ENCODE data around the gene FGD3.

Gene FGD3

DNA sequence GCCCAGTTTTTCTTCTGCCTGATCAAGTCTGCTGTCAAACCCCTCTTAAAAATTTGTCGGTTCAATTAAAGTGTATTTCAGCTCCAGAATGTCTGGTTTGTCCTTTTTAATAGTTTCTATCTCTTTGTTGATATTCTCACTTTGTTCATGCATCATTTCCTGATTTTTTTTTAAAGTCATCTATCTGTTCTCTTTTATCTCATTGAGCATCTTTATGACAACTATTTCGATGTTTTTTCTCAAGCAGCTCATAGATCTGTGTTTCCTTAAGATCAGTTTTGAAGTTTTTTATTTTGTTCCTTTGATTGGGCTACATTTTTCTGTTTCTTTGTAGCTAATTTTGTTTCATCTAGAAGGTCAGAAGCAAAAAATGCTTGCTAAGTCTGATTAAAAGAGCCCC is 53.7 kb downstream of the FGD3 start:
- DNase-seq (ENCODE audit: low read depth), result no peak
- TF ChIP-seq CTCF (IDR thresholded peaks at IDR 0.05; ENCODE audit: control insufficient read depth, extremely low read depth, insufficient read depth), result no peak
- no peak overlapping the region for H3K4me3 ChIP-seq (ENCODE audit: low read depth, low read length)

DNA sequence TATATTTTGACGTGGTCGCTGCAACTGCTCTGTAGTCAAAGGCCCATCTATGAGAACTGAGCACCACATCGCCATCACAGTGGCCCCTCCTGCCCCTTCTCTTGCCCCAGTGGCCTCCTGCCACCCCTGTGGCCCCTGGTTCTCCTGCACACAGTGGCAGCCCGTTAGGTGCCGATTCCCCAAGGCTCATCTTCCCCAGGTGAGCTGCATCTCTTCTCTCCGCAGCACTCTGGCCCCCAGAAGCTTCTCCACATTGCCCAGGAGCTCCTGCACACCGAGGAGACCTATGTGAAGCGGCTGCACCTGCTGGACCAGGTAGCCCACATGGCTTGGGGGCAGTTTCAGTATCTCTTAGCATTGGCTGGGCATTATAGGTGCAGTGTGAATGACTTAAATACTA is 55.4 kb downstream of the FGD3 start:
- TF ChIP-seq CTCF (IDR thresholded peaks at IDR 0.05; ENCODE audit: control insufficient read depth, extremely low read depth, insufficient read depth), result no peak
- no peak overlapping the region for H3K4me3 ChIP-seq (ENCODE audit: low read depth, low read length)
- DNase-seq (ENCODE audit: low read depth), result no peak

- peak; percentile 81 for TF ChIP-seq CTCF (IDR thresholded peaks at IDR 0.05; ENCODE audit: control insufficient read depth, extremely low read depth, insufficient read depth)
- peak overlapping the region; percentile 50 for H3K4me3 ChIP-seq (ENCODE audit: low read depth, low read length)
- DNase-seq (ENCODE audit: low read depth), result peak; percentile 31
Observed at GRCh38 chr9:93003552-93004407, 56.5 kb downstream of the FGD3 start.

GRCh38 chr9:93004561-93004960 is 57.2 kb downstream of the FGD3 start:
- no peak for DNase-seq (ENCODE audit: low read depth)
- no peak for TF ChIP-seq CTCF (IDR thresholded peaks at IDR 0.05; ENCODE audit: control insufficient read depth, extremely low read depth, insufficient read depth)
- H3K4me3 ChIP-seq (ENCODE audit: low read depth, low read length), result peak overlapping the region; percentile 50

DNA sequence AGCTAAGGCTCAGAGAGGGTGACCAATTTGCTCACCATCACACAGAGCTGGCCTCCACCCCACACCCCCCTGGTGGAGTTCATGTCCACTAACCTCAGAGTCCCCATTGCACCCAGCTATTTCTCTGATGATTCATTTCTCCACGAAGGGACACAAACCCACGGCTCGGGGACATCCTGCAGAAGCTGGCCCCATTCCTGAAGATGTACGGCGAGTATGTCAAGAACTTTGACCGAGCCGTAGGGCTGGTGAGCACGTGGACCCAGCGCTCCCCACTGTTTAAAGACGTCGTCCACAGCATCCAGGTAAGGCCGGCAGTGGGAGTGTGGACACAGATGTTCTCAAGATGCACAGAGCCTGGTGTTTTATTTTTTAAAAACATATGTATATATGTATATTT is 58.6 kb downstream of the FGD3 start:
- no peak overlapping the region for H3K4me3 ChIP-seq (ENCODE audit: low read depth, low read length)
- TF ChIP-seq CTCF (IDR thresholded peaks at IDR 0.05; ENCODE audit: control insufficient read depth, extremely low read depth, insufficient read depth), result no peak
- DNase-seq (ENCODE audit: low read depth), result no peak

GRCh38 chr9:93007529-93008058 is 60.3 kb downstream of the FGD3 start:
- H3K4me3 ChIP-seq (ENCODE audit: low read depth, low read length), result no peak overlapping the region
- no peak for DNase-seq (ENCODE audit: low read depth)
- no peak for TF ChIP-seq CTCF (IDR thresholded peaks at IDR 0.05; ENCODE audit: control insufficient read depth, extremely low read depth, insufficient read depth)

All from LNCaP clone FGC (cell line).